ENCODE measurements around the gene CRYGC.
A peak's percentile ranks its signal among the peaks of the same experiment; 100 is the strongest.
"Not testable (repeated sequence)": the region's sequence is repeated elsewhere in the genome, so short reads cannot be mapped to it uniquely, and the experiment has no call there.

CRYGC gene, protein sequence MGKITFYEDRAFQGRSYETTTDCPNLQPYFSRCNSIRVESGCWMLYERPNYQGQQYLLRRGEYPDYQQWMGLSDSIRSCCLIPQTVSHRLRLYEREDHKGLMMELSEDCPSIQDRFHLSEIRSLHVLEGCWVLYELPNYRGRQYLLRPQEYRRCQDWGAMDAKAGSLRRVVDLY

GRCh38 chr2:208129744-208130711 is at the start of gene CRYGC:
Gene CRYGC (minus strand): TSS chr2:208129828. CDS start chr2:208129792, 36 bp downstream.
- DNase-seq = no peak

- no peak for DNase-seq
Observed at GRCh38 chr2:208179028-208179609, 49.5 kb upstream of the CRYGC start.

GRCh38 chr2:208175840-208176153 is 46.2 kb upstream of the CRYGC start:
- DNase-seq = no peak

- DNase-seq = peak; percentile 71
Observed at GRCh38 chr2:208175069-208175839, 45.6 kb upstream of the CRYGC start.

- DNase-seq = no peak
Observed at GRCh38 chr2:208174144-208174543, 44.5 kb upstream of the CRYGC start.

DNA sequence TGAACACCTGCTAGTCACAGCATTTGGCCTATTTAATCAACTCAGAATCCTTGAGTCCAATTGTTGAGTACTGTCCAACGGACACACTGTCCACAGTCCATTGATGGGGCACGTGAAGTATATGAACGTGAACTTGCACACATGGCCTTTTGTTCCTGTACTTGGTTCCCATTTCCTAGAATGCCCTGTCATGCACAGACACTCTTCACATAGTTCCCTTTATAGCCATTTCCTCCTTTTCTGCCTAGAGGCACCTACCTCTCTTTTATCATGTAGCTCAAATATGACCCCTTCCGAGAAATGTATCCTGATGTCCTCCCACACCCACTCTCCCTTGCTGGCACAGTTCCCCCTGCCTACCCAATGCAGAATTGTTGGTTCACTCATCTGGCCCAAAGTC is 42.5 kb upstream of the CRYGC start:
- DNase-seq = no peak

GRCh38 chr2:208164951-208165755 is 35.5 kb upstream of the CRYGC start:
- no peak for DNase-seq

- DNase-seq = no peak
Observed at GRCh38 chr2:208163489-208163888, 33.9 kb upstream of the CRYGC start, which contains the start of gene CRYGA. Gene CRYGA (minus strand): TSS chr2:208163589. CDS start chr2:208163556, 33 bp downstream.

- DNase-seq = no peak
Observed at GRCh38 chr2:208156439-208156838, 26.8 kb upstream of the CRYGC start.

- no peak for DNase-seq
Observed at GRCh38 chr2:208153156-208153555, 23.5 kb upstream of the CRYGC start.

GRCh38 chr2:208150956-208151355 is 21.3 kb upstream of the CRYGC start:
- DNase-seq = no peak

DNA sequence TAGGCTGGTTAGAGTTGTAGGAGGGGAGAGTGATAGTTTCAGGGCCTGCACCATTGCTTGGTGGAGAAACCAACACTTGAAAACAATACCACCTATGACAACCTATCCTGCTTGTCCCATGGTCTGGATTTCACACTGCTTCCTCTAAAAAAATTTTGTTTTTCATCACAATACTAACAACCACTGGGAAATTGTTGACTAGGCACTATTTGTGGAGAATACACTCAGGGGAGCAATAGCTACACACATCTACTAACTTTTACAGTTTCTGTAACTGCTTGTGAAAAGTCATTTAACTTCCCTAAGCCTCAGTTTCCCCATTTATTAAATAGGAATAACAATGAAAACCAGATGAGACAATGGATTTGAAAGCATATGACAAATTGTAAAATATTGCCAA is 20.5 kb upstream of the CRYGC start:
- DNase-seq = no peak

DNA sequence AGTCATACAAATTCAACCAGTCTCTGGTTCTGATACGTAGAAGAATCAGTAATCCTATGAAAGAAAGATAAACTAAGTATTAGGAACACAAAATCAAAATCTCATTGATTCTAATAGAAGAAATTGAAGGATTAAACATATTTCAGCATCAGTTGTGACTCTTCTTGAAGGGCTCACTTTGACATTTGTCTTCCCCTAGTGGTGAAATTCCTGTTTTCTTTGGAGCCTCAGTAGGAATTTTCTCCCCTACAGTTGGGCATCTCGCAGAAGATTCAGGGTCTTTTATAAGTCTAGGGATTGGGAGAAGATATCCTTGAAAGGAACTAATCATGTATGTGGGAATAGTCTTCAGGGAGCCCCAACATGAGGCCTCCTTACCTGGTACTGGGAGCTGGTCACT is 19.2 kb upstream of the CRYGC start:
- DNase-seq = no peak

DNA sequence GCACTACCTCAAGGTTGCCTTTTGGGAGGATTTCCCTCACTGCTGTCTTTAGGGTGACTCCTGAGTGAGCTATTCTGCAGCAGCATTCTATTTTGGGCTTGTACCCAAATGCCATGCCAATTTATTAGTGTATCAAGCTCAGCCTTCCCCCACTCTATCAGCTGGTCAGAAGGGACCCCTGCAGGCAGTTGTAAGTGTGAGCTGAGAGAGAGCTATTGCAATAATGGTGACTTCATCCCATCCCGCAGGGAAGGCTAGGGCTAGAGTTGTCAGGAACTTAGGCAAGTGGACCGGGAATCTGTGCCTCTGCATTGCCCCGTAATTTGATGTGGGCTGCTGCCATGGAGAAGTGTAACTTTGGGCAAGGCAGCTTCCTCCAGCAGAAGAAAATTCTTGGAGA is 18.1 kb upstream of the CRYGC start:
- no peak for DNase-seq

- DNase-seq = no peak
Observed at GRCh38 chr2:208147008-208147407, 17.4 kb upstream of the CRYGC start.

DNA sequence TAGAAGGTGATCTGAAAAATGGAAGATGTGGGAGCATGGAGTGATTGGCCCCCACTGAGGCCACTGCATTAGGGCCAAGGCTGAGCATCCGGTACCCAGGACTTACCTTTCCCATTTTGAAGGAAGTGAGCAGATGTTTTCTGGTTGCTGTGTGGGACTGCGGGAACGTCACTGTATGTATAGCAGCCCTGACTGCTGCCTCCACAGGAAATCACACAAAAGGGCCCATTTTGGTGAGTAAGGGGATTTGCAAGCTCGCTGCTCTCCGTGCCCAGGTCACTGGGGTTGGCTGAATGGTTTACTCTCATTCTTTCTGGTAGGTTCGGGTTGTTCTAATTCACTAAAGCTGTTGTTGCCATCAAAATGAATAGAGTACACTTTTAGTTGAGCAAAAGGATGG is 16.4 kb upstream of the CRYGC start, which contains the start of gene CRYGB:
Gene CRYGB, minus strand, starts transcription at position 153 of the 400 bp plus-strand sequence. Its CDS starts 38 bp downstream, at position 115.
- no peak for DNase-seq

DNA sequence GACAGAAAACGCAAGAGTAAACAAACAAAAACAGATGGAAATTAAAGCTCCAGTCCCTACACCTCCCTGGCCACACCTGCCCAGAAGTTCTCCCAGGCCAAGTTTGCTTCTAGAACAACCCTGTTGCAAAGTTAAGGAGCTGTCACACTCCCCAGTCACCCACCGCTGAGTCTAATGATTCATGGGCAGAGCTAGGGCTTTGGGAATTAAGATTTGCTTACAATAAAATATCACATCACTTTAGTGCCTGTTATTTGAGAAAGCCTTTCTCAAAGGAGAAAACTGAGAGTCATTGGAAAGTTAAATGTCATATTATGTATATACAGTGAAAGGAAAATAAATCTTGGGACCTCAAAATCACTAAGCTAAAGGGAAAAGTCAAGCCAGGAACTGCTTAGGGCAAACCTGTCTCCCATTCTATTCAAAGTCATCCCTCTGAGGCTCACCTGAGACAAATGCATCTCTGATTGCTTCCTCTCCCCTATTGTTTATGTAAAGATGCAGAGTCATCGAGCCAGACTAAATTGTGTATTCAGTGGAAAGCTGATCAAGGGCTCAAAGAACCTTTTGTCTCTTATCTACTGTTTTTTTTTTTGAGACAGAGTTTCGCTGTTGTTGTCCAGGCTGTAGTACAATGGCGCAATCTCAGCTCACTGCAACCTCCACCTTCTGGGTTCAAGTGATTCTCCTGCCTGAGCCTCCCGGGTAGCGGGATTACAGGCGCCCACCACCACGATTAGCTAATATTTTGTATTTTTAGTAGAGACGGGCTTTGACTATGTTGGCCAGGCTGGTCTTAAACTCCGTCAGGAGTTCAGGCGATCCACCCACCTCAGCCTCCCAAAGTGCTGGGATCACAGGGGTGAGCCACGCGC is 13.5 kb upstream of the CRYGC start:
- DNase-seq = no peak

GRCh38 chr2:208142240-208142924 is 12.8 kb upstream of the CRYGC start:
- peak; percentile 39 for DNase-seq

- no peak for DNase-seq
Observed at GRCh38 chr2:208139447-208139846, 9.8 kb upstream of the CRYGC start.

- DNase-seq = not testable (repeated sequence)
Observed at GRCh38 chr2:208138334-208138733, 8.7 kb upstream of the CRYGC start.

GRCh38 chr2:208136716-208137094 is 7.1 kb upstream of the CRYGC start:
- DNase-seq = no peak
